Loucy (cell line): ENCODE measurements around the gene USP7.

ENCODE experiments used
- H2AFZ ChIP-seq: fragments of 200-600 bp; sonication (generic); 2 replicates; pipeline ENCODE4 v1.6.0; 2016; ENCODE audit warnings: antibody characterized with exemption, mild to moderate bottlenecking, low read length, moderate library complexity
- H3F3A ChIP-seq: fragments of 200-600 bp; 2 replicates; pipeline ENCODE4 v1.6.0; 2016; ENCODE audit warnings: antibody characterized with exemption, low read depth, mild to moderate bottlenecking
- H3K27me3 ChIP-seq: fragments of 200-600 bp; sonication (generic); 2 replicates; pipeline ENCODE4 v1.6.1; 2014; ENCODE audit warnings: low read length, mild to moderate bottlenecking; ENCODE audit not compliant: insufficient read depth, poor library complexity, severe bottlenecking
- H3K36me3 ChIP-seq: fragments of 200-600 bp; sonication (generic); 2 replicates; pipeline ENCODE4 v1.6.1; 2016; ENCODE audit warnings: low read length; ENCODE audit not compliant: insufficient read depth
- H3K4me1 ChIP-seq: fragments of 200-600 bp; sonication (generic); 2 replicates; pipeline ENCODE4 v1.5.1; 2014; ENCODE audit warnings: low read length, mild to moderate bottlenecking; ENCODE audit not compliant: insufficient read depth, poor library complexity, severe bottlenecking
- H3K4me2 ChIP-seq: fragments of 200-600 bp; sonication (generic); 2 replicates; pipeline ENCODE4 v1.6.0; 2014; ENCODE audit warnings: antibody characterized with exemption, low read length, low read depth, mild to moderate bottlenecking; ENCODE audit not compliant: poor library complexity, severe bottlenecking
- H3K4me3 ChIP-seq: fragments of 200-600 bp; sonication (generic); 2 replicates; pipeline ENCODE4 v1.5.1; 2014; ENCODE audit warnings: low read length, mild to moderate bottlenecking, mixed read lengths; ENCODE audit not compliant: poor library complexity, severe bottlenecking
- H3K79me2 ChIP-seq: fragments of 200-600 bp; sonication (generic); 2 replicates; pipeline ENCODE4 v1.6.1; 2014; ENCODE audit warnings: low read length; ENCODE audit not compliant: insufficient read depth
- H3K9ac ChIP-seq: fragments of 200-600 bp; sonication (generic); 2 replicates; pipeline ENCODE4 v1.6.0; 2014; ENCODE audit warnings: mild to moderate bottlenecking, low read depth, low read length, moderate library complexity; ENCODE audit not compliant: poor library complexity, severe bottlenecking
- H3K9me2 ChIP-seq: fragments of 200-600 bp; sonication (generic); replicated peaks from 2 replicates; pipeline ENCODE4 v1.6.1; 2016; ENCODE audit warnings: low read depth, low read length, mixed read lengths
- H3K9me3 ChIP-seq: fragments of 200-600 bp; sonication (generic); 2 replicates; pipeline ENCODE4 v1.6.1; 2014; ENCODE audit warnings: mild to moderate bottlenecking, antibody characterized with exemption, low read length, low read depth; ENCODE audit not compliant: insufficient read depth
- H4K20me1 ChIP-seq: fragments of 200-600 bp; sonication (generic); 2 replicates; pipeline ENCODE4 v1.6.0; 2014; ENCODE audit warnings: antibody characterized with exemption, low read length, mild to moderate bottlenecking; ENCODE audit not compliant: insufficient read depth, poor library complexity, severe bottlenecking
- EZH2phosphoT487 ChIP-seq: fragments of 200-600 bp; IDR thresholded peaks from 2 replicates; pipeline ENCODE4 v1.6.1; 2018; ENCODE audit warnings: antibody characterized with exemption, mild to moderate bottlenecking, moderate library complexity, borderline replicate concordance
- TF ChIP-seq, protein P1 (sequence below): fragments of 200-600 bp; sonication (generic); conservative IDR thresholded peaks from 2 replicates; pipeline ENCODE4 v1.5.1; 2014; ENCODE audit warnings: mild to moderate bottlenecking, antibody characterized with exemption, low read length

The USP7 gene

GRCh38 chr16:8989099-8989878 lies 25.6 kb upstream of the USP7 start:
- no peak for TF ChIP-seq EZH2phosphoT487
- TF ChIP-seq, protein P1, sequence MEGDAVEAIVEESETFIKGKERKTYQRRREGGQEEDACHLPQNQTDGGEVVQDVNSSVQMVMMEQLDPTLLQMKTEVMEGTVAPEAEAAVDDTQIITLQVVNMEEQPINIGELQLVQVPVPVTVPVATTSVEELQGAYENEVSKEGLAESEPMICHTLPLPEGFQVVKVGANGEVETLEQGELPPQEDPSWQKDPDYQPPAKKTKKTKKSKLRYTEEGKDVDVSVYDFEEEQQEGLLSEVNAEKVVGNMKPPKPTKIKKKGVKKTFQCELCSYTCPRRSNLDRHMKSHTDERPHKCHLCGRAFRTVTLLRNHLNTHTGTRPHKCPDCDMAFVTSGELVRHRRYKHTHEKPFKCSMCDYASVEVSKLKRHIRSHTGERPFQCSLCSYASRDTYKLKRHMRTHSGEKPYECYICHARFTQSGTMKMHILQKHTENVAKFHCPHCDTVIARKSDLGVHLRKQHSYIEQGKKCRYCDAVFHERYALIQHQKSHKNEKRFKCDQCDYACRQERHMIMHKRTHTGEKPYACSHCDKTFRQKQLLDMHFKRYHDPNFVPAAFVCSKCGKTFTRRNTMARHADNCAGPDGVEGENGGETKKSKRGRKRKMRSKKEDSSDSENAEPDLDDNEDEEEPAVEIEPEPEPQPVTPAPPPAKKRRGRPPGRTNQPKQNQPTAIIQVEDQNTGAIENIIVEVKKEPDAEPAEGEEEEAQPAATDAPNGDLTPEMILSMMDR: no peak
- H3F3A ChIP-seq: no peaks in the 10 kb centered on the region
- no peak overlapping the region for H3K4me2 ChIP-seq
- H2AFZ ChIP-seq: no peak overlapping the region
- H4K20me1 ChIP-seq: no peaks in the 10 kb centered on the region
- no peak overlapping the region for H3K9ac ChIP-seq
- no peaks in the 10 kb centered on the region for H3K4me1 ChIP-seq
- no peak overlapping the region for H3K4me3 ChIP-seq
- H3K79me2 ChIP-seq: no peaks in the 10 kb centered on the region
- H3K27me3 ChIP-seq: no peaks in the 10 kb centered on the region
- no peaks in the 10 kb centered on the region for H3K9me3 ChIP-seq
- H3K9me2 ChIP-seq: no peaks in the 10 kb centered on the region
- no peaks in the 10 kb centered on the region for H3K36me3 ChIP-seq

DNA sequence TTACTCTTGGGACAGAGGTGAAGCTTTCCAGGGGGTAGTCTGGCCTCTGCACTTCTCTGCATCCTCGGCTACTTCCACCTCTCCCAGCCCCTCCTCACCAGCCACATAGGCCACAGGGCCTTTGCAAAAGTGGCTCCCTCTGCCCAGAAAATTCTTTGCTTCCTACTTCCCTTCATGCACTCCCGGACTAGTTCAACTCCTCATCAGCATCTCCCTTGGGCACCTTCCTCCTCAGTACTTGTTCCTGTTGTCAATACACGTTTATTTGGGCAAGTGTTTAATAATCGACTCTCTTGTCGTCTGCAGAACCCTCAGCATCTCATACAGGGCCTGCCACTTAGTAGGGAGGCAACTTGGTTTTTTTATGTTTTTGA lies 23.1 kb upstream of the USP7 start:
- no peak overlapping the region for H2AFZ ChIP-seq
- no peaks in the 10 kb centered on the region for H3K27me3 ChIP-seq
- TF ChIP-seq EZH2phosphoT487: no peak
- TF ChIP-seq, protein P1: no peak
- H3F3A ChIP-seq: no peaks in the 10 kb centered on the region
- no peaks in the 10 kb centered on the region for H4K20me1 ChIP-seq
- no peaks in the 10 kb centered on the region for H3K36me3 ChIP-seq
- no peak overlapping the region for H3K4me2 ChIP-seq
- H3K4me1 ChIP-seq: no peaks in the 10 kb centered on the region
- H3K9me3 ChIP-seq: no peaks in the 10 kb centered on the region
- no peaks in the 10 kb centered on the region for H3K9me2 ChIP-seq
- no peaks in the 10 kb centered on the region for H3K79me2 ChIP-seq
- H3K4me3 ChIP-seq: no peak overlapping the region
- no peak overlapping the region for H3K9ac ChIP-seq

DNA sequence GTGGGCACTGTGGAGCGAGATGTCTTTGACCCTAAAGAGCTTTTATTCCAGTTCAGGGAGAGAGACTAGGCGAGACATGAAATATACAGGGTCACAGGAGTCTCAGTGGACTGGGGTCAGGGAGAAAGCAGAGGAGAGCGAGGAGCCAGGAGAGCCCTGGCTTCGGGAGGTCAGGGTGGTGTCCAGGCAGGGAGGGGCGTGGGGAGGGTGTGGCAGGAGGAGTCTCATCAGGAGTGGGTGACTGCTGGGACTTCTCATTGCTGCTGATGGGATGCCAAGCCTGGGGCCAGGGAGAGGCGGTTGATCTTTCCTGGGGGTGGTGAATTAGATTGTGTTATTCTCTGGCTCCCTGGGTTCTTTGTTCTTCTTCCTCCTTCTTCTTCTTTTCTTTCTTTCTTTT lies 22.4 kb upstream of the USP7 start:
- Histone ChIP-seq H3K9ac (no peak overlapping the region), H3K9me3 (no peaks in the 10 kb centered on the region), H3K9me2 (no peaks in the 10 kb centered on the region), H3K27me3 (no peaks in the 10 kb centered on the region), H2AFZ (no peak overlapping the region), H3K79me2 (no peaks in the 10 kb centered on the region), H3K4me1 (no peaks in the 10 kb centered on the region), H3K36me3 (no peaks in the 10 kb centered on the region), H3F3A (no peaks in the 10 kb centered on the region), H3K4me3 (no peak overlapping the region), H3K4me2 (no peak overlapping the region), H4K20me1 (no peaks in the 10 kb centered on the region)
- TF ChIP-seq, protein P1: no peak
- no peak for TF ChIP-seq EZH2phosphoT487
